ENCODE measurements around the gene NDUFB2. TPM values are rescaled to one million over a fixed set of nuclear protein-coding genes. Genes with fewer than 3 reads are reported as not detected.

The NDUFB2 gene
- total RNA-seq, 1 experiment from 2014 or later, result 152 TPM

DNA sequence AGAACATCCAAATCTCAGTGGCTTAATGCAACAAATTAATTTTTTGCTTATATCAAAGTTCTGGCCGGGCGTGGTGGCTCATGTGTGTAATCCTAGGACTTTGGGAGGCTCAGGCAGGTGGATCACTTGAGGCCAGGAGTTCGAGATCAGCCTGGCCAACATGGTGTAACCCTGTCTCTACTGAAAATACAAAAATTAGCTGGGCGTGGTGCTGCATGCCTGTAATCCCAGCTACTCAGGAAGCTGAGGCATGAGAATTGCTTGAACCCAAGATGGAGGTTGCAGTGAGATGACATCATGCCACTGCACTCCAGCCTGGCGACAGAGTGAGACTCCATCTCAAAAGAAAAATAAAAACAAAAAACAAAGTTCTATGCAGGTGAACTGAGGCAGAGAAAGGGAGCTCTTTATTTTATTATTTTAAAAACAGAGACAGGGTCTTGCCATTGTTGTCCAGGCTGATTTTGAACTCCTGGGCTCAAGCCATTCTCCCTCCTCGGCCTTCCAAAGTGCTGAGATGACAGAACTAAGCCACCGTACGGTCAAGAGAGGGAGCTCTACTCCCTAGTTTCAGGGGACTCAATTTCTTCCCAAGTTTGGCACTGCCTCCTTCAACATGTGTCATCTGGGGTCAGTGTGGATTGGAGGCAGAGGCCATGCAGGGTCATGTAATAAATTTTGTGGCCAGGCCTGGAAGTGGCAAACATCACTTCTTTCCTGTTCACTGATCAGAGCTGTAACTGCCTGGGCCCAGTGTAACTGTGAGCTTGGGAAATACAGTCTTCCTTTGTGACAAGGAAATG, 21.4 kb upstream of the NDUFB2 start:
- Mint-ChIP-seq H3K4me3 (no peak overlapping the region; the same call in 1 of the 2 replicates), H3K36me3 (peaks cover 6% of the 10 kb centered on the region), H3K9me3 (no peaks in the 10 kb centered on the region), H3K4me1 (peaks cover 11% of the 10 kb centered on the region), H3K27me3 (ENCODE audit: low read depth) (0 out of 2 replicates have a peak, but pooled peaks cover 2% of the 10 kb centered on the region), H3K27ac (no peak overlapping the region)
- no peak for TF ChIP-seq KAT7 (CRISPR knock-in tag; IDR thresholded peaks at IDR 0.05; ENCODE audit: borderline replicate concordance)
- TF ChIP-seq, protein P1, sequence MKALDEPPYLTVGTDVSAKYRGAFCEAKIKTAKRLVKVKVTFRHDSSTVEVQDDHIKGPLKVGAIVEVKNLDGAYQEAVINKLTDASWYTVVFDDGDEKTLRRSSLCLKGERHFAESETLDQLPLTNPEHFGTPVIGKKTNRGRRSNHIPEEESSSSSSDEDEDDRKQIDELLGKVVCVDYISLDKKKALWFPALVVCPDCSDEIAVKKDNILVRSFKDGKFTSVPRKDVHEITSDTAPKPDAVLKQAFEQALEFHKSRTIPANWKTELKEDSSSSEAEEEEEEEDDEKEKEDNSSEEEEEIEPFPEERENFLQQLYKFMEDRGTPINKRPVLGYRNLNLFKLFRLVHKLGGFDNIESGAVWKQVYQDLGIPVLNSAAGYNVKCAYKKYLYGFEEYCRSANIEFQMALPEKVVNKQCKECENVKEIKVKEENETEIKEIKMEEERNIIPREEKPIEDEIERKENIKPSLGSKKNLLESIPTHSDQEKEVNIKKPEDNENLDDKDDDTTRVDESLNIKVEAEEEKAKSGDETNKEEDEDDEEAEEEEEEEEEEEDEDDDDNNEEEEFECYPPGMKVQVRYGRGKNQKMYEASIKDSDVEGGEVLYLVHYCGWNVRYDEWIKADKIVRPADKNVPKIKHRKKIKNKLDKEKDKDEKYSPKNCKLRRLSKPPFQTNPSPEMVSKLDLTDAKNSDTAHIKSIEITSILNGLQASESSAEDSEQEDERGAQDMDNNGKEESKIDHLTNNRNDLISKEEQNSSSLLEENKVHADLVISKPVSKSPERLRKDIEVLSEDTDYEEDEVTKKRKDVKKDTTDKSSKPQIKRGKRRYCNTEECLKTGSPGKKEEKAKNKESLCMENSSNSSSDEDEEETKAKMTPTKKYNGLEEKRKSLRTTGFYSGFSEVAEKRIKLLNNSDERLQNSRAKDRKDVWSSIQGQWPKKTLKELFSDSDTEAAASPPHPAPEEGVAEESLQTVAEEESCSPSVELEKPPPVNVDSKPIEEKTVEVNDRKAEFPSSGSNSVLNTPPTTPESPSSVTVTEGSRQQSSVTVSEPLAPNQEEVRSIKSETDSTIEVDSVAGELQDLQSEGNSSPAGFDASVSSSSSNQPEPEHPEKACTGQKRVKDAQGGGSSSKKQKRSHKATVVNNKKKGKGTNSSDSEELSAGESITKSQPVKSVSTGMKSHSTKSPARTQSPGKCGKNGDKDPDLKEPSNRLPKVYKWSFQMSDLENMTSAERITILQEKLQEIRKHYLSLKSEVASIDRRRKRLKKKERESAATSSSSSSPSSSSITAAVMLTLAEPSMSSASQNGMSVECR (CRISPR knock-in tag; IDR thresholded peaks at IDR 0.05; ENCODE audit: borderline replicate concordance), result no peak
- TF ChIP-seq, protein P2, sequence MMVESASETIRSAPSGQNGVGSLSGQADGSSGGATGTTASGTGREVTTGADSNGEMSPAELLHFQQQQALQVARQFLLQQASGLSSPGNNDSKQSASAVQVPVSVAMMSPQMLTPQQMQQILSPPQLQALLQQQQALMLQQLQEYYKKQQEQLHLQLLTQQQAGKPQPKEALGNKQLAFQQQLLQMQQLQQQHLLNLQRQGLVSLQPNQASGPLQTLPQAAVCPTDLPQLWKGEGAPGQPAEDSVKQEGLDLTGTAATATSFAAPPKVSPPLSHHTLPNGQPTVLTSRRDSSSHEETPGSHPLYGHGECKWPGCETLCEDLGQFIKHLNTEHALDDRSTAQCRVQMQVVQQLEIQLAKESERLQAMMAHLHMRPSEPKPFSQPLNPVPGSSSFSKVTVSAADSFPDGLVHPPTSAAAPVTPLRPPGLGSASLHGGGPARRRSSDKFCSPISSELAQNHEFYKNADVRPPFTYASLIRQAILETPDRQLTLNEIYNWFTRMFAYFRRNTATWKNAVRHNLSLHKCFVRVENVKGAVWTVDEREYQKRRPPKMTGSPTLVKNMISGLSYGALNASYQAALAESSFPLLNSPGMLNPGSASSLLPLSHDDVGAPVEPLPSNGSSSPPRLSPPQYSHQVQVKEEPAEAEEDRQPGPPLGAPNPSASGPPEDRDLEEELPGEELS (CRISPR knock-in tag; IDR thresholded peaks at IDR 0.05), result no peak
- DNase-seq (ENCODE audit: low spot score), result no peak
- ChIA-PET POLR2A (no interaction called here), CTCF (interaction anchor here (0.5 to 3.4 kb wide), 16 partner anchors 11 to 336 kb away, joined by 3 to 21 read pairs (median 4); partner anchors contain the start of gene DENND2A)
- ATAC-seq, result peak; percentile 40

DNA sequence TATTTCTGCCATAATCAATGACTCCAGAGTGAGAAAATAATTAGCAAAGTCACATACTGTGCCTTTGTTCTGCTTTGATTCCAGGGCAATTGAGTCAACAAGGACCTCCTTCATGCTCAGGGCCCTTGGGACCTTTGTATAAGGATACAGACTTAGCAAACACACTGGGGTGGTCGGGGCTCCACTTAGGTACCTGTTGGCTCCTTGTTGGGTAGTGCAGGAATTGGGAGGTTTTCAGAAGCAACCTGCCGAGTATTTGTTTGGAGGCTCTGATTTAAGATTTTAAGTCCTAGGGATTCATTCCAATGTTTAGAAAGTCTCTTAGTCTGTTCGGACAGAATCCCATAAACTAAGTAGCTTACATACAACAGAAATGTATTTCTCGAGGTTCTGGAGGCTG, 20.8 kb upstream of the NDUFB2 start:
- DNase-seq (ENCODE audit: low spot score) (no peak), ATAC-seq (no peak)
- Mint-ChIP-seq H3K9me3 (no peaks in the 10 kb centered on the region), H3K4me1 (peaks cover 9% of the 10 kb centered on the region), H3K4me3 (no peak overlapping the region), H3K36me3 (peaks cover 9% of the 10 kb centered on the region), H3K27ac (no peak overlapping the region), H3K27me3 (ENCODE audit: low read depth) (0 out of 2 replicates have a peak, but pooled peaks cover 2% of the 10 kb centered on the region)
- TF ChIP-seq, protein P3, sequence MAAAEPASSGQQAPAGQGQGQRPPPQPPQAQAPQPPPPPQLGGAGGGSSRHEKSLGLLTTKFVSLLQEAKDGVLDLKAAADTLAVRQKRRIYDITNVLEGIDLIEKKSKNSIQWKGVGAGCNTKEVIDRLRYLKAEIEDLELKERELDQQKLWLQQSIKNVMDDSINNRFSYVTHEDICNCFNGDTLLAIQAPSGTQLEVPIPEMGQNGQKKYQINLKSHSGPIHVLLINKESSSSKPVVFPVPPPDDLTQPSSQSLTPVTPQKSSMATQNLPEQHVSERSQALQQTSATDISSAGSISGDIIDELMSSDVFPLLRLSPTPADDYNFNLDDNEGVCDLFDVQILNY (CRISPR knock-in tag; IDR thresholded peaks at IDR 0.05), result no peak
- TF ChIP-seq, protein P4, sequence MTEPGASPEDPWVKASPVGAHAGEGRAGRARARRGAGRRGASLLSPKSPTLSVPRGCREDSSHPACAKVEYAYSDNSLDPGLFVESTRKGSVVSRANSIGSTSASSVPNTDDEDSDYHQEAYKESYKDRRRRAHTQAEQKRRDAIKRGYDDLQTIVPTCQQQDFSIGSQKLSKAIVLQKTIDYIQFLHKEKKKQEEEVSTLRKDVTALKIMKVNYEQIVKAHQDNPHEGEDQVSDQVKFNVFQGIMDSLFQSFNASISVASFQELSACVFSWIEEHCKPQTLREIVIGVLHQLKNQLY (CRISPR knock-in tag; IDR thresholded peaks at IDR 0.05), result no peak
- no peak for TF ChIP-seq CREB1 (CRISPR knock-in tag; IDR thresholded peaks at IDR 0.05)
- TF ChIP-seq, protein P5, sequence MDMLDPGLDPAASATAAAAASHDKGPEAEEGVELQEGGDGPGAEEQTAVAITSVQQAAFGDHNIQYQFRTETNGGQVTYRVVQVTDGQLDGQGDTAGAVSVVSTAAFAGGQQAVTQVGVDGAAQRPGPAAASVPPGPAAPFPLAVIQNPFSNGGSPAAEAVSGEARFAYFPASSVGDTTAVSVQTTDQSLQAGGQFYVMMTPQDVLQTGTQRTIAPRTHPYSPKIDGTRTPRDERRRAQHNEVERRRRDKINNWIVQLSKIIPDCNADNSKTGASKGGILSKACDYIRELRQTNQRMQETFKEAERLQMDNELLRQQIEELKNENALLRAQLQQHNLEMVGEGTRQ (CRISPR knock-in tag; IDR thresholded peaks at IDR 0.05), result no peak
- no peak for TF ChIP-seq PRRX2 (CRISPR knock-in tag; IDR thresholded peaks at IDR 0.05)
- TF ChIP-seq, protein P6, sequence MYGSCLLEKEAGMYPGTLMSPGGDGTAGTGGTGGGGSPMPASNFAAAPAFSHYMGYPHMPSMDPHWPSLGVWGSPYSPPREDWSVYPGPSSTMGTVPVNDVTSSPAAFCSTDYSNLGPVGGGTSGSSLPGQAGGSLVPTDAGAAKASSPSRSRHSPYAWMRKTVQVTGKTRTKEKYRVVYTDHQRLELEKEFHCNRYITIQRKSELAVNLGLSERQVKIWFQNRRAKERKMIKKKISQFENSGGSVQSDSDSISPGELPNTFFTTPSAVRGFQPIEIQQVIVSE (CRISPR knock-in tag; IDR thresholded peaks at IDR 0.05; ENCODE audit: borderline replicate concordance), result no peak
- no peak for TF ChIP-seq TEAD1 (CRISPR knock-in tag; IDR thresholded peaks at IDR 0.05)
- TF ChIP-seq, protein P7, sequence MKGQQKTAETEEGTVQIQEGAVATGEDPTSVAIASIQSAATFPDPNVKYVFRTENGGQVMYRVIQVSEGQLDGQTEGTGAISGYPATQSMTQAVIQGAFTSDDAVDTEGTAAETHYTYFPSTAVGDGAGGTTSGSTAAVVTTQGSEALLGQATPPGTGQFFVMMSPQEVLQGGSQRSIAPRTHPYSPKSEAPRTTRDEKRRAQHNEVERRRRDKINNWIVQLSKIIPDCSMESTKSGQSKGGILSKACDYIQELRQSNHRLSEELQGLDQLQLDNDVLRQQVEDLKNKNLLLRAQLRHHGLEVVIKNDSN (CRISPR knock-in tag; IDR thresholded peaks at IDR 0.05), result no peak
- no peak for TF ChIP-seq ETV6 (CRISPR knock-in tag; IDR thresholded peaks at IDR 0.05)
- TF ChIP-seq, protein P8, sequence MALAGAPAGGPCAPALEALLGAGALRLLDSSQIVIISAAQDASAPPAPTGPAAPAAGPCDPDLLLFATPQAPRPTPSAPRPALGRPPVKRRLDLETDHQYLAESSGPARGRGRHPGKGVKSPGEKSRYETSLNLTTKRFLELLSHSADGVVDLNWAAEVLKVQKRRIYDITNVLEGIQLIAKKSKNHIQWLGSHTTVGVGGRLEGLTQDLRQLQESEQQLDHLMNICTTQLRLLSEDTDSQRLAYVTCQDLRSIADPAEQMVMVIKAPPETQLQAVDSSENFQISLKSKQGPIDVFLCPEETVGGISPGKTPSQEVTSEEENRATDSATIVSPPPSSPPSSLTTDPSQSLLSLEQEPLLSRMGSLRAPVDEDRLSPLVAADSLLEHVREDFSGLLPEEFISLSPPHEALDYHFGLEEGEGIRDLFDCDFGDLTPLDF (CRISPR knock-in tag; IDR thresholded peaks at IDR 0.05), result no peak
- TF ChIP-seq, protein P9, sequence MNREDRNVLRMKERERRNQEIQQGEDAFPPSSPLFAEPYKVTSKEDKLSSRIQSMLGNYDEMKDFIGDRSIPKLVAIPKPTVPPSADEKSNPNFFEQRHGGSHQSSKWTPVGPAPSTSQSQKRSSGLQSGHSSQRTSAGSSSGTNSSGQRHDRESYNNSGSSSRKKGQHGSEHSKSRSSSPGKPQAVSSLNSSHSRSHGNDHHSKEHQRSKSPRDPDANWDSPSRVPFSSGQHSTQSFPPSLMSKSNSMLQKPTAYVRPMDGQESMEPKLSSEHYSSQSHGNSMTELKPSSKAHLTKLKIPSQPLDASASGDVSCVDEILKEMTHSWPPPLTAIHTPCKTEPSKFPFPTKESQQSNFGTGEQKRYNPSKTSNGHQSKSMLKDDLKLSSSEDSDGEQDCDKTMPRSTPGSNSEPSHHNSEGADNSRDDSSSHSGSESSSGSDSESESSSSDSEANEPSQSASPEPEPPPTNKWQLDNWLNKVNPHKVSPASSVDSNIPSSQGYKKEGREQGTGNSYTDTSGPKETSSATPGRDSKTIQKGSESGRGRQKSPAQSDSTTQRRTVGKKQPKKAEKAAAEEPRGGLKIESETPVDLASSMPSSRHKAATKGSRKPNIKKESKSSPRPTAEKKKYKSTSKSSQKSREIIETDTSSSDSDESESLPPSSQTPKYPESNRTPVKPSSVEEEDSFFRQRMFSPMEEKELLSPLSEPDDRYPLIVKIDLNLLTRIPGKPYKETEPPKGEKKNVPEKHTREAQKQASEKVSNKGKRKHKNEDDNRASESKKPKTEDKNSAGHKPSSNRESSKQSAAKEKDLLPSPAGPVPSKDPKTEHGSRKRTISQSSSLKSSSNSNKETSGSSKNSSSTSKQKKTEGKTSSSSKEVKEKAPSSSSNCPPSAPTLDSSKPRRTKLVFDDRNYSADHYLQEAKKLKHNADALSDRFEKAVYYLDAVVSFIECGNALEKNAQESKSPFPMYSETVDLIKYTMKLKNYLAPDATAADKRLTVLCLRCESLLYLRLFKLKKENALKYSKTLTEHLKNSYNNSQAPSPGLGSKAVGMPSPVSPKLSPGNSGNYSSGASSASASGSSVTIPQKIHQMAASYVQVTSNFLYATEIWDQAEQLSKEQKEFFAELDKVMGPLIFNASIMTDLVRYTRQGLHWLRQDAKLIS (CRISPR knock-in tag; IDR thresholded peaks at IDR 0.05; ENCODE audit: borderline replicate concordance), result no peak
- no peak for TF ChIP-seq OVOL2 (CRISPR knock-in tag; IDR thresholded peaks at IDR 0.05; ENCODE audit: borderline replicate concordance)
- CTCF ChIA-PET, result interaction anchor here (0.6 to 3.4 kb wide), 13 partner anchors 11 to 335 kb away, joined by 3 to 21 read pairs (median 4); partner anchors contain the start of gene DENND2A
- POLR2A ChIA-PET, result no interaction called here

All from WTC11 (cell line).